ENCODE results near the gene NR1I3.
"Not testable (repeated sequence)": the region's sequence is repeated elsewhere in the genome, so short reads cannot be mapped to it uniquely, and the experiment has no call there.

The NR1I3 gene

GRCh38 chr1:161238039-161238473, at the start of gene NR1I3:
Gene NR1I3 (minus strand): TSS chr1:161238203. CDS start chr1:161236565, 1,638 bp downstream.
- DNase-seq (ENCODE audit: low read depth in 2 of 2, low spot score in 1 of 2) = no peak

- DNase-seq (ENCODE audit: low read depth in 2 of 2, low spot score in 1 of 2) = no peak
Observed at GRCh38 chr1:161287482-161288054, 49.6 kb upstream of the NR1I3 start.

- DNase-seq (ENCODE audit: low read depth in 2 of 2, low spot score in 1 of 2) = no peak
Observed at GRCh38 chr1:161285521-161285920, 47.5 kb upstream of the NR1I3 start.

GRCh38 chr1:161285113-161285512, 47.1 kb upstream of the NR1I3 start:
- DNase-seq (ENCODE audit: low read depth in 2 of 2, low spot score in 1 of 2) = no peak

- no peak for DNase-seq (ENCODE audit: low read depth in 2 of 2, low spot score in 1 of 2)
Observed at GRCh38 chr1:161282991-161283390, 45.0 kb upstream of the NR1I3 start.

GRCh38 chr1:161274874-161275273, 36.9 kb upstream of the NR1I3 start:
- DNase-seq (ENCODE audit: low read depth in 2 of 2, low spot score in 1 of 2) = no peak

- DNase-seq (ENCODE audit: low read depth in 2 of 2, low spot score in 1 of 2) = no peak
Observed at GRCh38 chr1:161273402-161273801, 35.4 kb upstream of the NR1I3 start.

GRCh38 chr1:161267321-161267720, 29.3 kb upstream of the NR1I3 start:
- DNase-seq (ENCODE audit: low read depth in 2 of 2, low spot score in 1 of 2) = no peak

- DNase-seq (ENCODE audit: low read depth in 2 of 2, low spot score in 1 of 2) = no peak
Observed at GRCh38 chr1:161266836-161267235, 28.8 kb upstream of the NR1I3 start.

- no peak for DNase-seq (ENCODE audit: low read depth in 2 of 2, low spot score in 1 of 2)
Observed at GRCh38 chr1:161266202-161266601, 28.2 kb upstream of the NR1I3 start.

GRCh38 chr1:161265305-161265704, 27.3 kb upstream of the NR1I3 start:
- no peak for DNase-seq (ENCODE audit: low read depth in 2 of 2, low spot score in 1 of 2)

- no peak for DNase-seq (ENCODE audit: low read depth in 2 of 2, low spot score in 1 of 2)
Observed at GRCh38 chr1:161261261-161262235, 23.5 kb upstream of the NR1I3 start.

- no peak for DNase-seq (ENCODE audit: low read depth in 2 of 2, low spot score in 1 of 2)
Observed at GRCh38 chr1:161260376-161261260, 22.6 kb upstream of the NR1I3 start.

- no peak for DNase-seq (ENCODE audit: low read depth in 2 of 2, low spot score in 1 of 2)
Observed at GRCh38 chr1:161259765-161260164, 21.8 kb upstream of the NR1I3 start.

GRCh38 chr1:161259345-161259702, 21.3 kb upstream of the NR1I3 start:
- DNase-seq (ENCODE audit: low read depth in 2 of 2, low spot score in 1 of 2) = no peak

- DNase-seq (ENCODE audit: low read depth in 2 of 2, low spot score in 1 of 2) = no peak
Observed at GRCh38 chr1:161258439-161259344, 20.7 kb upstream of the NR1I3 start, which contains the start of gene PCP4L1. Gene PCP4L1 (plus strand): TSS chr1:161258745. CDS start chr1:161258975, 230 bp downstream.

- not testable (repeated sequence) for DNase-seq (ENCODE audit: low read depth in 2 of 2, low spot score in 1 of 2)
Observed at GRCh38 chr1:161257109-161257508, 19.1 kb upstream of the NR1I3 start.

- DNase-seq (ENCODE audit: low read depth in 2 of 2, low spot score in 1 of 2) = not testable (repeated sequence)
Observed at GRCh38 chr1:161255955-161256520, 18.0 kb upstream of the NR1I3 start.

GRCh38 chr1:161255302-161255701, 17.3 kb upstream of the NR1I3 start:
- DNase-seq (ENCODE audit: low read depth in 2 of 2, low spot score in 1 of 2) = not testable (repeated sequence)

GRCh38 chr1:161251579-161251978, 13.6 kb upstream of the NR1I3 start:
- DNase-seq (ENCODE audit: low read depth in 2 of 2, low spot score in 1 of 2) = no peak

Data from stimulated activated CD8-positive, alpha-beta memory T cell treated with anti-CD3 and anti-CD28 coated beads, Interleukin-4, amount 100 ng/mL, for 1 hour (primary cell).